MCF 10A (cell line): ENCODE results near the gene NAV1. TPM values are rescaled to one million over a fixed set of nuclear protein-coding genes. Genes with fewer than 3 reads are reported as not detected.

ENCODE experiments used
- BruUV-seq: library from RNA; stranded (reverse); fragments of 400-500 nt; replicated peaks from 2 replicates; lab custom pipeline; 2021; lab: Mats Ljungman, UMichigan
- CTCF ChIA-PET: fragments of 300-600 bp; sonication (Branson Sonifier 250); formaldehyde crosslinking; extraction: SDS; loops from one replicate; lab custom pipeline; 2021; ENCODE audit warnings: antibody characterized with exemption, inconsistent platforms; lab: Yijun Ruan, JAX
- POLR2A ChIA-PET: fragments of 300-600, 350-650 bp; sonication (Branson Sonifier 250); formaldehyde crosslinking; extraction: SDS; loops from one replicate; lab custom pipeline; 2020; ENCODE audit warnings: antibody characterized with exemption, inconsistent platforms; lab: Yijun Ruan, JAX
- DNase-seq: peaks from one replicate; pipeline ENCODE4 v3.0.0-alpha.2; 2018; ENCODE audit not compliant: unreplicated experiment
- H3K27ac Mint-ChIP-seq: one replicate; pipeline ENCODE4 v1.8.0; 2022; ENCODE audit warnings: mild to moderate bottlenecking, low read depth, mixed read lengths; ENCODE audit not compliant: unreplicated experiment
- H3K27me3 Mint-ChIP-seq: one replicate; pipeline ENCODE4 v1.8.0; 2022; ENCODE audit warnings: mixed read lengths; ENCODE audit not compliant: insufficient read depth, unreplicated experiment
- H3K36me3 Mint-ChIP-seq: one replicate; pipeline ENCODE4 v1.8.0; 2022; ENCODE audit warnings: mild to moderate bottlenecking, moderate library complexity, mixed read lengths; ENCODE audit not compliant: insufficient read depth, unreplicated experiment
- H3K4me1 Mint-ChIP-seq: one replicate; pipeline ENCODE4 v1.8.0; 2022; ENCODE audit warnings: mixed read lengths; ENCODE audit not compliant: insufficient read depth, unreplicated experiment
- H3K4me3 Mint-ChIP-seq: one replicate; pipeline ENCODE4 v1.8.0; 2022; ENCODE audit warnings: mild to moderate bottlenecking, moderate library complexity, mixed read lengths; ENCODE audit not compliant: unreplicated experiment
- H3K9me3 Mint-ChIP-seq: one replicate; pipeline ENCODE4 v1.8.0; 2022; ENCODE audit warnings: mixed read lengths; ENCODE audit not compliant: unreplicated experiment
- CTCF ChIP-seq: fragments of 200-600 bp; IDR thresholded peaks from one replicate; pipeline ENCODE4 v1.8.0; 2022; ENCODE audit warnings: antibody characterized with exemption, mild to moderate bottlenecking; ENCODE audit not compliant: unreplicated experiment
- intact Hi-C: fragments of 100-400 bp; cut with micrococcal nuclease; formaldehyde crosslinking; loops from 2 replicates; pipeline ENCODE4 v1.14.1; 2022
- total RNA-seq: library from RNA; stranded (reverse); gene quantifications from 2 replicates; pipeline ENCODE4 v1.2.3, GENCODE V29; 2022

The NAV1 gene
- total RNA-seq, 1 experiment from 2014 or later = 34.9 TPM

DNA sequence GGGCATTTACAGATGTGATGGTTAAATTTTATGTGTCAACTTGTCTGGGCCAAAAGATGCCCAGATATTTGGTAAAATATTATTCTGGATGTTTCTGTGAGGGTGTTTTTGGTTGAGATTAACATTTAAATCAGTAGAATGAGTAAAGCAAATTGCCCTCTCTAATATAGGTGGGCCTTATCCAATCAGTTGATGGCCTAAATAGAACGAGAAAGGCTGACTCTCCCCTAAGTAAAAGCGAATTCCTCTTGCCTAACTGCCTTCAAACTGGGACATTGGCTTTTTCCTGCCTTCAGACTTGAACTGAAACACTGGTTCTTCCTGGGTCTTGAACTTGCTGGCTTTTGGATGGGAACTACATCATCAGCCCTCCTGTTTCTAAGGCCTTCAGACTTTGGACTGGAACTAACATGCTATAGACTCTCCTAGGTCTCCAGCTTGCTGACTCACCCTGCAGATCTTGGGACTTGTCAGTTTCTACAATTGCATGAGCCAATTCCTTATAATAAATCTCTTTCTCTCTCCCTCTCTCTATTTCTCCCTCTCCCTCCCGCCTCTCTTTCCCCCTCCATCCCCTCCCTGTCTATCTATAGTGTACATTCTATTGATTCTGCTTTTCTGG, 10.2 kb upstream of the NAV1 start:
- POLR2A ChIA-PET = interaction anchor here (0.6 to 0.8 kb wide), 3 partner anchors 13 to 215 kb away, joined by 3 read pairs; no protein-coding TSS in a partner anchor
- CTCF ChIA-PET = interaction anchor here (0.6 to 58.0 kb wide), 10 partner anchors 16 to 426 kb away, joined by 3 to 3816 read pairs (median 46); partner anchors contain the start of genes CSRP1 and PHLDA3
- Mint-ChIP-seq H3K4me1 (peaks cover 8% of the 10 kb centered on the region), H3K36me3 (no peaks in the 10 kb centered on the region), H3K27me3 (no peaks in the 10 kb centered on the region), H3K27ac (no peak overlapping the region), H3K9me3 (peaks cover 8% of the 10 kb centered on the region), H3K4me3 (no peak overlapping the region)
- intact Hi-C loops = no loop called here
- no peak for TF ChIP-seq CTCF
- no TSS peak for BruUV-seq
- no peak for DNase-seq

- POLR2A ChIA-PET = interaction anchor here (0.6 to 2.2 kb wide), 13 partner anchors 12 to 352 kb away, joined by 3 to 8 read pairs (median 4); no protein-coding TSS in a partner anchor
- peaks cover 9% of the 10 kb centered on the region for H3K4me1 Mint-ChIP-seq
- peak; percentile 91 for DNase-seq
- no peaks in the 10 kb centered on the region for H3K9me3 Mint-ChIP-seq
- intact Hi-C loops = loop anchor here (1.0 to 2.0 kb wide), 6 partner anchors 28 to 441 kb away; no protein-coding TSS in a partner anchor
- H3K27me3 Mint-ChIP-seq = no peaks in the 10 kb centered on the region
- H3K27ac Mint-ChIP-seq = peak overlapping the region; percentile 46
- peak; percentile 99 for TF ChIP-seq CTCF
- H3K4me3 Mint-ChIP-seq = no peak overlapping the region
- CTCF ChIA-PET = interaction anchor here (0.5 to 58.0 kb wide), 57 partner anchors 9 to 886 kb away, joined by 3 to 3816 read pairs (median 5); partner anchors contain the start of genes CSRP1 and PHLDA3
- H3K36me3 Mint-ChIP-seq = no peaks in the 10 kb centered on the region
- no TSS peak for BruUV-seq
These were observed 8.0 kb upstream of the NAV1 start for GRCh38 chr1:201530741-201531531.

- BruUV-seq = no TSS peak
- ChIA-PET POLR2A (interaction anchor here (0.9 to 2.2 kb wide), 7 partner anchors 11 to 326 kb away, joined by 3 to 8 read pairs (median 4); no protein-coding TSS in a partner anchor), CTCF (interaction anchor here (0.5 to 58.0 kb wide), 44 partner anchors 8 to 1666 kb away, joined by 3 to 3816 read pairs (median 5); partner anchors contain the start of genes CSRP1 and PHLDA3)
- intact Hi-C loops = loop anchor here (1.0 to 2.0 kb wide), 2 partner anchors 165 to 345 kb away; no protein-coding TSS in a partner anchor
- Mint-ChIP-seq H3K36me3 (no peaks in the 10 kb centered on the region), H3K9me3 (no peaks in the 10 kb centered on the region), H3K27me3 (no peaks in the 10 kb centered on the region), H3K4me3 (no peak overlapping the region), H3K4me1 (peaks cover 16% of the 10 kb centered on the region), H3K27ac (peak overlapping the region; percentile 46)
- TF ChIP-seq CTCF = no peak
- no peak for DNase-seq
These were observed 7.1 kb upstream of the NAV1 start for GRCh38 chr1:201531551-201532425.
